GM19467 (cell line): ENCODE data around the gene ZNF727.
"Not testable (repeated sequence)": the region's sequence is repeated elsewhere in the genome, so short reads cannot be mapped to it uniquely, and the experiment has no call there.

Source experiments
- ATAC-seq: cut with Tn5 transposase; IDR thresholded peaks from one replicate; pipeline ENCODE4 v1.9.1; 2021; ENCODE audit warnings: mild to moderate bottlenecking, moderate library complexity; ENCODE audit not compliant: unreplicated experiment

Gene ZNF727

DNA sequence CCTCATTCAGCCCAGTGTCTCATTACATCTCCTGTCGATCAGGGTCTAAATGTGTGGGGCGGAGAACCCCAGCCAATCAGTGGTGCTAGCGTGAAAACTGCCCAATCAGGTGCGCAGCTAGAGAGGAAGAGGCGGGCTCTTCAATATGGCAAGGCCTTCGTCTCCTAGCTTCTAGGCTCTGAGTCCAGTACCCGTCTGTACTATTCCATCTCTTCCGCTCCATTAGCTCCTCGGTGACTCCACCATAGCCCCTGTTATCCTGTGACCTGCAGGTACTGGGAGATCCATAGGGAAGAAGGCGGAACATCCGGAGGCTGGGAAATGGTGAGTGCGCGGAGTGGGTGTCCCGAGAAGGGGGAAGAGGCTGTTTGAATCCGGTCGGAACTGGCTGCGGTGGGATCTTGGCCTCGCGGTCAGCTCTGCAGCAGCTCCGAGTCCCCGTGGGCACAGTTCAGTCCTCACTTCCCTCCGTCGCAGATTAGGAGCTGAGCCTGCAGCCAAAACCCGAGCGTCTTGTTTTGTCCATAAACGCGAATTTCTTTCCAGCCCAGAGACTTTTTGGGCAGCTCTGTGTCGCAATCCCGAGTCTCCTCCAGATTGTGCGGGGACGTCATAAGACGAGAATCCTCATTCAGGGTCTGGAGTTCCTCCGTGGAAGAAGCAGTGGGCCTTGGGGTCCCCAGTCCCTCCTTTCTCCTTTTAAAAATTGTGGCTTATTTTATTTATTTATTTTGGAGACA lies at the start of gene ZNF727:
ZNF727 (plus strand) TSS at position 134 of the 740 bp plus-strand sequence; CDS start at position 322, 188 bp downstream.
- no peak for ATAC-seq

GRCh38 chr7:63998549-63998948 lies 46.7 kb upstream of the ZNF727 start, which contains the start of gene ZNF722:
ZNF722 (plus strand) TSS chr7:63998849; CDS start chr7:63998962, 113 bp downstream.
- ATAC-seq, result no peak

DNA sequence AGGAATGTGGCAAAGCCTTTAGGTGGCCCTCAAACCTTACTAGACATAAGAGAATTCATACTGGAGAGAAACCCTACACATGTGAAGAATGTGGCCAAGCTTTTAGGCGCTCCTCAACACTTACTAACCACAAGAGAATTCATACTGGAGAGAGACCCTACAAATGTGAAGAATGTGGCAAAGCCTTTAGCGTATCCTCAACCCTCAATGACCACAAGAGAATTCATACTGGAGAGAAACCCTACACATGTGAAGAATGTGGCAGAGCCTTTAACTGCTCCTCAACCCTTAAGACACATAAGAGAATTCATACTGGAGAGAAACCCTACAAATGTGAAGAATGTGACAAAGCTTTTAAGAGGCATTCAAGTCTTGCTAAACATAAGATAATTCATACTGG lies 29.7 kb upstream of the ZNF727 start:
- ATAC-seq, result not testable (repeated sequence)

- no peak for ATAC-seq
Observed at GRCh38 chr7:64035388-64035787, 9.8 kb upstream of the ZNF727 start.

DNA sequence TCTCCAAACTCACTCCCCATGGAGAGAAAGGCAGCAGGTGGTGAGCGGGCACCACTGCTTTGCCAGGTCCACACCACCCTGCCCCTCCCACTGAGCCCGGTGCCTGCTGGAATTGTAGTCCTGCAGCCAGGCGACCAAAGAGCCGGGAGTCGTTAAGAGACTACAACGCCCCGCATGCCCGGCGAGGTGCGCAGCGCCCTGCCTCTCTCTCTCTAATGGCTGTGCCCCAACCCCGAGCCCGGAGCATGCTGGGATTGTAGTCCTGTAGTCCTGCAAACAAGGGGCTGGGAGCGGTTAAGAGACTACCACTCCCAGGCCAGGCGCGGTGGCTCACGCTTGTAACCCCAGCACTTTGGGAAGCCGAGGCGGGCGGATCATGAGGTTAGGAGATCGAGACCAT lies 8.1 kb upstream of the ZNF727 start:
- no peak for ATAC-seq

DNA sequence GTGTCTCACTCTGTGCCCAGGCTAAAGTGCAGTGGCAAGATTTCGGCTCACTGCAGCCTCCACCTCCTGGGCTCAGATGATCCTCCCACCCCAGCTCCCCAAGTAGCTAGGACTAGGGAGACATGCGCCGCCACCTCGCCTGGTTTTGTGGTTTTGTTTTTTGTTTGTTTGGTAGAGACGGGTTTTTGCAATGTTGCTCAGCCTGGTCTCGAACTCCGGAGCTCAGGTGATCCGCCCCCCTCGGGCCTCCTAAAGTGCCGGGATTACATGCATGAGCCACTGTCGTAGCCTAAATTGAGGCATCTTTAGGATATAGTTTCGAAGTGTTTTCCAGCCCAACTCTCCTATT lies 781 bp downstream of the ZNF727 start:
- ATAC-seq, result no peak

GRCh38 chr7:64077837-64078698 lies 32.8 kb downstream of the ZNF727 start:
- ATAC-seq, result not testable (repeated sequence)

- no peak for ATAC-seq
Observed at GRCh38 chr7:64078699-64078994, 33.4 kb downstream of the ZNF727 start.

GRCh38 chr7:64087501-64087900 lies 42.3 kb downstream of the ZNF727 start:
- ATAC-seq, result no peak

- not testable (repeated sequence) for ATAC-seq
Observed at GRCh38 chr7:64088863-64089262, 43.6 kb downstream of the ZNF727 start.
